HG03521 (cell line): ENCODE measurements around the gene SERINC5.

Experiments
- ATAC-seq: cut with Tn5 transposase; IDR thresholded peaks from one replicate; pipeline ENCODE4 v1.9.1; 2021; ENCODE audit warnings: mild to moderate bottlenecking, moderate library complexity; ENCODE audit not compliant: unreplicated experiment

The SERINC5 gene

DNA sequence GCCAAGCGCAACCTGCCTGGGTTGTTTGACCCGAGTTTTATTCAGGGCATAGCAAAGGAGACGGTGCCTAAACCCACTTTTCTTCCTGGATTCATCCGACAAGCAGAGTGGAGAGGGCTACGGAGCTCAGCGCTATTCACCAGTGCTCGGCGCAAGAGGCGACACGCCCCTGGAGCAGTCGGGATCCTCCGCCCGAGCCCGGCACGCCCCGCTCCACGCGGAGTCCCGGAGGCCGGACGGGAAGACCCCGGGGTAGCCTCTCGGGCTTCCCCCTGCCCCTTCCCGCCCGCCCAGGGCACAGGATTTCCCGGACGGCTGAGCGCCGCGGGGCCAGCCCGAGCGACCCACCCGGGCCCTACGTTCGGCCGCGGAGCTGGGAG lies 427 bp downstream of the SERINC5 start:
- peak; percentile 22 for ATAC-seq

DNA sequence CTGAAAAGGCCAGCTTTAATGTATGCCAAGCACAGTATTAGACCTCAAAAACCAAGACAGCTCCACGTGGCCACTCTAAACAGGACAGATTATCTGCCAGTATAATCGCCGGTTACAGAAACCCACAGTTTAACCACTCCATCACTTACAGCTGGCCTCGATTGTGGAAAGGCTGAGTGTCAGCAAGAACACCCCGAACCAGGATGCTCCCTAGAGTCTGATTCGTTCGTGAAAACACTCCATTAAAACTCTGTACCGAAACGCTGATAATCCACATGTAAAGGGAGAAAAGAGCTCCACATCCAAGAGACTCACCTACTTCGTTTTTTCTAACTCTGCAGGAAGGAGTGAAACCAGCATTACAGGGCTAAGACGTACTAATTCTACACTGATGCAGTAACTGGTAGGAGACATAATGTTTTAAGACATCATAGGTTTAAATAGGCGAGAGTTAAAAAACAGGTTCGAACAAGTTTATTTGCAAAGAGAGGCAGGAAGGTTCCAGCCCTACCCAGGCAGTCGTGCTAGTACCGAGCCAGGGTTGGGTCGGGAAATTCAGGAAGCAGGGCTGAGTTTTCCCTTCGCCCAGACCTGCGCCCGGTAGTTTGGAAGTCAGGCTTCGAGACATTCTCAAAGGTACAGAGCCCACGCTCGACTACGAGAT lies 949 bp downstream of the SERINC5 start:
- ATAC-seq = no peak

DNA sequence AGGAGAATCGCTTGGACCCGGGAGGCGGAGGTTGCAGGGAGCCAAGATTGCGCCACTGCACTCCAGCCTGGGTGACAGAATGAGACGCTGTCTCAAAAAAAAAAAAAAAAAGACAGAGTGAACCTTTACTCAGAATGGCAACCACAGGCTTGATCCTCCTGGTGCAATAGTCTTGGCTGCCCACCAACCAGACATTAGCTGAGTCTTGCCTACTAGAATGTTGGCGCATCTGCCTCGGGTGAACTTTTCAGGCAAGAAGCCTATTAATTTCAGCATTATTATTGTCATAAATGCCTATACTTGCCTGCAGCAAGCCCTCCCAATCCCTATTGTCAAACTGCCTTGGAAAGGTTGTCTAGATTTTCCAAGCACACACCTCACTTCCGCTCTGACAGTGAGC lies 4.2 kb downstream of the SERINC5 start:
- ATAC-seq = no peak

DNA sequence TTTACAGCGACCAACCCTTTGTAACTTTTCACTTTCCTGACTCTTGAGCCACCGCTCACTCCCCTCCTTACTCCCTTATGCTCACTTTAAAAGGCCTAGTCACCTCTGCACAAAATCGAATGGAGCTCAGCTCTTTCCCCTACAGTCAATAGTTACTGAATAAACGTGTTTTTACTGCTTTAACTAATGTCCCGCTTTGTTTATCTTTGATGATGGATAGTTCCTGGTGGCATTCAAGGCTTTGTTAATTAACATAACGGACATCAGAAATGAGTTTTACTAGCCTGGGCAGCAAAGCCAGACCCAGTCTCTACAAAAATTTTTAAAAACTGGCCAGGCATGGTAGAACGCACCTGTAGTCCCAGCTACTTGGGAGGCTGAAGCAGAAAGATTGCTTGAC lies 5.0 kb downstream of the SERINC5 start:
- no peak for ATAC-seq

DNA sequence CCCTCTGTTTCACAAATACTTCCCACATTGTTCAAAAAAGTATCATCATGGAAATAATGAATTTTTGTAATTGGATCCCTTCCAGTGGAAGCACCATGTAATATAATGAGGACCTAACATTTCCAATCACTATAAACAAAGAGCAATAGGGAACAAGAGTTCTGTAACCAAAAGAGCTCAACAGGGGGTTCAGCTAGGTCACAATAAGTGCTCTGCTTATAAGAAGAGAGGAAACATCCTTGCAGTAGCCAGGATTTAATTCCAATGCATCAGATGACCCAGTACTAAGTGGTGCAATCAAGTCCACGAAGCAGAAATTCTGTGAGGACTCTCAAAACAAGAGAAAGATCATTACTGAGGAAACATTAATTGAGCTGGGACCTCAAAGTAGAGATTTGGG lies 5.9 kb downstream of the SERINC5 start:
- ATAC-seq = no peak

DNA sequence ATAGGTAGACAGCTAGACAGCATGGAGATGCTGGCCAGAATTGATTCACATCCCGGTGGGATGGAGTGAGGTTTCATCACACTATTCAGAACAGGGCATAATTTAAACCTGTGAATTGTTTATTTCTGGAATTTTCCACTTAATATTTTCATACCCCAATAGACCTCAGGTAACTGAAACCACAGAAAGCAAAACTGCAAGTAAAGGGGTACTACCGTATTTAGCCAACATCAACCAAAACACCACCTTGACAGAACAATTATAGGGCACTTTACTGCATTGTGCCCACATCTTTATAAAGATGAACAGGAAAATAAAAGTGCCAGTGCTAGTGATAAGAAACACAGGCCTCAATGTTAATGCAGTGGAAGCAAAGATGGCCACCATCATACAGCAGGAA lies 7.5 kb downstream of the SERINC5 start:
- ATAC-seq = no peak

DNA sequence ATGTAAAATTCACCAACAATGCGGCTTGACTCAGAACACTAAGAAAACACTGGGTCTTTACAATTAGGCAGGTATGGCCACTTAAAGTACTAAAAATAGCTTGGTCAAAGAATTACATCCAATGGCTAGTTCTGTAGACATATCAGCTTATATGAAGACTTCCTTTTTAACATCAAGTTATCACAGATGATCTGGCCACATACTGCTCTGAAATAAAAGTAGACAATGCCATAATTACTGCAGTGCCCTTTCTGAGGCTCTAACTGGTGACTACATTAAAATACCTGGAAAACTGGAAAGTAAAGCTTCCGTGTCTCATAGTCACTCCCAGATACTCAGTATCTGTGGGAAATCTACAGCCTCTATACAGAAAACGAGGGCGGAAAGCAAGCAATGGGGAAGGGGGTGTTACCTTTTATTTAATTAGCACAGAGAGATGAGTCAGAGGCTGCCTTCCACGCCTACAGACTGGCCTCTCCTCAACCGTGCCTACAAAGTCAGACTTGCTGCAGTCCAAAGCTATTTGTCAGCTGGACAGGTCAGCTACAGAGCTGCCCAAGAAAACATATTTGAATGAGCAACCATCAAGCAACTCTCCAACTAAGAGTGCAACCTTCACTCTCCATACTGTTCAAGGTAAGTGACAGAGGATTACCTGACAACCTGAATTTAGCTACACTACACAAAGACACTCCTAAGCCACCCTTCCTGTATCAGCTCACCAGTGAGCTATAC lies 8.7 kb downstream of the SERINC5 start:
- ATAC-seq = peak; percentile 75

DNA sequence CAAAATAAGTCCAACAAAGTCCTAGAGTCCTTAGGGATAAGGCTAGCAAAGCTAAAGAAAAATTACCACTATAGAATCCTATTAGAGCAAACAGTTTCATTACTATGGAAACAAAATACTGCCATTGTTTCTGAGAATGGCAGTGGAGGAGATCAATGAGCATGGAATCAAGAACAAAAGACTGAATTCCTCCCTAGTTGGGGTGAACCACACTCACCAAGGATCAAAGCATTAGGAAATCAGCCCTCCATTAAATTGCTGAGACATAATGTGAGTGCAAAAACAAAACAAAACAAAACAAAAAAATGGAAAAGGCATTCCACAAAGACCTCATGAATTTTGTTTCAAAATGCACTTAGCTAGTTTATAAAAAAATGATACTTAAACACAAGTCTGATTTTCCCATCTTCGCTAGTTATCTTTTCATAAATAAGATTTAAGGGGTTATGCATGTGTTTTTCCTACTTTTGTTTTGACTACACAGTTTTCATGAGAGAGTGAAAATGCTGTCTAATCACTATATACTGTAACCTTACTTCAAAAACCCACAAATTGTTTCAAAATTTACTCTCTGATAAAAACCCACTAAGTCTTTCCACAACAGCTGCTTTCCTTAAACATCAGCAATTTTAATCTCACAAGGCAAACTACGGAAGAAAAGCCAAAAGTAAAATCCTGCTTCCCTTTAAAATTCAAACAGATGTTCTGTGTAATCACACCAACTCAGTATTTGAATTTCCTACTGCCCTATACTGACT lies 9.7 kb downstream of the SERINC5 start:
- ATAC-seq = no peak

DNA sequence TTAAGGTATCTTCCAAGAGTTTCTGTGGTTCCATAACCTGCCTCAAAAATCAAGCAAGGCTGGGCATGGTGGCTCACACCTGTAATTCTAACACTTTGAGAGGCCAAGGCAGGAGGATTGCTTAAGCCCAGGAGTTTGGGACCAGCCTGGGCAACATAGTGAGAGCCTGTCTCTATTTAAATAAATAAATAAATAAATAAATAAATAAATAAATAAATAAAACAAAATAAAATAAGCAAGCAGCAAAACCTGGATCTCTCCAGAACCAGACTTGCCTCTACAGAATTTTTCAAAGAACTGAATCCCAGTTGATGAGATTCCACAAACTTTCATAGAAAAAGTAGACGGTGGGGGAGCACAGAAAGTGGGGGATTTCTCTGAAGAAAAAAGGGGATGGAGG lies 12.3 kb downstream of the SERINC5 start:
- no peak for ATAC-seq

DNA sequence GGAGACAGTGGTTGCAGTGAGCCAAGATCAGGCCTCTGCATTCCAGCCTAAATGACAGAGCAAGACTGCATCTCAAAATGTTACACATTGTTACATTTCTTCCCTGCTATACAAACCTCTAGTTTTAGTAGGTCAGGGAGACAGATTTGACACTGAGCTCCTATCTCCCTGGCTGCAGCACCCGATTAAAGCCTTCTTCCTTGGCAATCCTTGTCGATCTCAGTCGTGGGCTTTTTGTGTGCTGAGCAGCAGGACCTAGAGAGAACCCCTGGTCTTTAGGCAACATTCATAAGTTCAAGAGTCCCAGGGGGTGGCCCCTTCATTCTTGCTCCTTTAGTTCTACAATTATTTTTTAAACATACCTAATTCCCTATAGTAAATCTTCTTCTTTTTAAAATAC lies 13.0 kb downstream of the SERINC5 start:
- no peak for ATAC-seq

DNA sequence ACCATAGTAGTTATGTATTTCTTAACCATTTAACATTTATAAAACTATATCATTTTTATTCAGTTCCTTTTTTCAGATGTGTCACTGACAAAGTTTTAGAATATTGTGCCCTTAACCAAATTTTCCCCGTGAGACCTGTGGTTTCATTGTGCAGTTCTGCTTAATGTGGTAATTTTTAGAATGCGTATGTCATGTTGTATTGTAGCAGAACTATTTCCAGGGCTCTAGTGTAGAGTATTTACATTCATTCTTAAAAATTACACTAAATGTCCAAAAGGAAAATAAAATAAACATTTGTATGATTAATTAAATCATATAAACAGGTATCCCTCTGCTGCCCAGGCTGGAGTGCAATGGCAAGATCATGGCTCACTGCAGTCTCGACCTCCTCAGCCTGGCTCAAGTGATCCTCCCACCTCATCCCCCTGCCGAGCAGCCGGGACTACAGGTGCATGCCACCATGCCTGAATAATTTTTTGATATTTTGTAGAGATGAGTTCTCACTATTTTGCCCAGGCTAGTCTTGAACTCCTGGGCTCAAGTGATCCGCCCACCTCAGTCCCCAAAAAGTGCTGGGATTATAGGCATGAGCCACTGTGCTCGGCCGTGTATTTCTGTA lies 15.4 kb downstream of the SERINC5 start:
- ATAC-seq = no peak

DNA sequence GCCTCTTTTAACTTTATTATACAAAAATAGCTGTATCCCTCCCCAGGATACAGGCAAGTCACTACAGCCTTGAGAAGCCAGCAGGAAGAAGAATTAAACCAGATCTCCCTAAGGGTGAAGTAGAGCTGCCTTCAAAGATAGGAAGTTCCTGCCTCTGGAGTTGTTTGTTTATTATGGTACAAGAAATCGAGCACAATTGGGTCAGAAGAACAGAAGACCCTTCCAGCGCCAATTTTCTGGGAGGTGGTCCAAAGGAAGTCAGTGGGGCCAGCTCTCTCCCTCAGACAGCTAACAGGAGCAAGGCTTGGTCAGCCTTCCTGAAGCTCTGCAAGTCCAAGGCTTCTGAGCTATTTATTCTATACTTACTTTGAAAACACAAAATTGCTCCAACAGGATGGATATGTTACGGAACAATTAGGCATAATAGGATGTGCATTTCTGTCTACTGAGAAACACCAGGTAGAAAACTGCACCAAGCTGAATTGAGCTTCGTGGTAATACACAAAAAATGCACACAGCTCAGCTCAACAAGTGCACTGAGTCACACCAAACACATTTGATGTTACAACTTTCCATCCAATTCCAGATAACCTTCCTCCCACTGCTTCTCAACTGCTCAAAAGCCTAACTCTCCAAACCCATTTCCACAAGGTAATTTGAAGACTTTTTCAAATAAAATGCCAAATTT lies 16.0 kb downstream of the SERINC5 start:
- no peak for ATAC-seq

DNA sequence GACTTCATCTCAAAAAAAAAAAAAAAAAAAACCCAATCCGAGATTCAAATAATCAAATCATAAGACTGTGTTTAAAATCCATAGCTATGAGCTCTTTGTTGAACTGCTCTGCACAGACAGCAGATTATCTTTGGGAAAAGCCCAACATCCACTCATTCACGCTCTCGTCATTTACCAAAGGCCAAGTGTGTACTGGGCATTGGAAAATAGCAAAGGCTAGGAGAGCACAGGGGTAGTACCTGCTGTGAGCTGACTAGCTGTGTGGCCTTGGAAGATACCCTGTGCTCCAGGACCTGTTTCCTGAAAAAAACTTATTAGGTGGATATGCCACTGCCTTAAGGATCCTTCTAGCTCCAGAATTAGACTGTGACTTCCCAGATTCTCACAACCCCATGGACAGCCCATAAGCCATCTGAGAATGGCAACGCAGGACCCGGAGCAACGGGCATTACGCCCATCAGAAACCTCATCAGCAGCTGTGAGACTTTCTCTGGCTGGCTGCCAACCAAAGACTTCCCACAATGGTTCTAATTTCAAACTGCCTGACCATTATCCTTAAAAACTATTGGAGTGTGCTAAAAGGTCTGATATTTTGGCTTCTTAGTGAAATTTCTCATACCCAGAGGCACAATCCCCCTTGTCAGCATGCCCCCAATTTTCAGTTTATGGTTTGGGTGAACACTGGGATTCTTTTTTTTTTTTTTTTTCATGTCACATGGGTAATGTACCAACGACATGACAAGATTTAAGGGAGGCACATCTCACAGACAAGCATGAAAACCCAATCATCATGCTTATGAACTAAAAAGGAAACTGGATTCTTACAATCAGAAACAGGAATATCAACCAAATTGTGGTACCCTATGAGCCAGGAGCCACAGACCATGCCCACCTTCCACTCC lies 16.8 kb downstream of the SERINC5 start:
- no peak for ATAC-seq

DNA sequence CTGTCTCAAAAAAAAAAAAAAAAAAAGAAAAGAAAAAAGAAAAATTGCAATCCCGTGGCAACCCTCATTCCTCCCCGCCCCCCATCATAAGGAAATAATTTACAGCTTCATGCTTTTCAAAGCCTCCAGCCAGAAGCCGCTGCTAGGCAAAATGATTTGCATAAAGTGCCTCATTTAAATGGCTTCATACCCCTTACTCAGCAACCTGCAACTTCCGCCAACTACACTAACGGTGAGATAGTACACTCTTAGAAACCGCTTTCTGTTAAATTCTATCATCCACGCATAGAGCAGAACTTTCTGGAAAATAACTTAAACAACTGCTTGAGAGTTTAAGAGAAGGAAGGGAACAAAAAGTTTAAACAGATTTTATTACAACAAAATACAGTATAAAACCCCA lies 17.8 kb downstream of the SERINC5 start:
- ATAC-seq = no peak

DNA sequence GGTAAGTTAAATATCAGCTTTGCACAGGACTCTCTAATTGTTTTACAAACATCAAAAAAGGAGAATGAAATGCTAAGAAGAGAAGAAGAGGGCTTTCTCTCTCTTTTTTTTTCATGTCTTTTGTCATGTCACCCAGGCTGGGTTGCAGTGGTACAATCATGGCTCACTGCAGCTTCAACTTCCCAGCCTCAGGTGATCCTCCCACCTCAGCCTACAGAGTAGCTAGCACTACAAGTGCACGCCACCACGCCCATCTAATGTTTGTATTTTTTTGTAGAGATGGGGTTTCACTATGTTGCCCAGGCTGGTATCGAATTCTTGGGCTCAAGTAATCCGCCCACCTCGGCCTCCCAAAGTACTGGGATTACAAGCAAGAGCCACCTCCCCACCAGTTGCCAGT lies 18.6 kb downstream of the SERINC5 start:
- no peak for ATAC-seq

DNA sequence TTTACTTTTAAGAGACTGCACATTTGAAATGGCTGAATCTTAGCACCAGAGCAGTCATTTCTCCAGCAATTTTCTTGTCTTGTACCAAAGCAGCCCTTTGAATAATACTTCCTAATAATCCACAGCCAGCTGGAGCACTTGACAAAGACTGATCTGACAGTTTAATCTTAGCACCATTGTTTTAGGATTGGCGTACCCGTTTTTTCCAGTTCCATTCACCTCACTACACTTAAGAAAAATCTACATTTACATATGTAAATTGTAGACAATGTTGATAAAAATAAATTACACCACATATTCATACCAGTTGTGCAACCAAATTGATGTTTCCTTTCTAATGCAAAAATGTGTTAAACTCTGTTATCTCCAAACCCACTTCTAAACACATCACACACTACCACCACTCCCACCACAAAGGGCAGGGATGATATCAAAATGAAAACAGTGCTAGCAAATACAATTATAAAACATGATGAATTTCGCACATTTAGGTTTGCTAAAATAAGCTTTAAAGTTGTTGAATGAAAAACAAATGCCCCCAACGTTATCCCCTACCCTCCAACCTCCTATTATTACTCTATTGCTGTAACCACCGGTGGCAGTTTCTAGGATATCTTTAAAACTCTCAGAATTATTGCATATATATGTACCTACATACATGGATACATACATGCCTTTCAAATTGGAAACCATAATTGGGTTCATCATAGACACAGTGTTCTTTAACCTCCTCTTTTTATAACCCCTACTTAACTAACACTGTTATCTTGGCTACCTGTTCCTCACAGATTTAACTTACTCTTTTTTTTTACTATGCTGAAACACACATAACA lies 21.5 kb downstream of the SERINC5 start:
- ATAC-seq = no peak

DNA sequence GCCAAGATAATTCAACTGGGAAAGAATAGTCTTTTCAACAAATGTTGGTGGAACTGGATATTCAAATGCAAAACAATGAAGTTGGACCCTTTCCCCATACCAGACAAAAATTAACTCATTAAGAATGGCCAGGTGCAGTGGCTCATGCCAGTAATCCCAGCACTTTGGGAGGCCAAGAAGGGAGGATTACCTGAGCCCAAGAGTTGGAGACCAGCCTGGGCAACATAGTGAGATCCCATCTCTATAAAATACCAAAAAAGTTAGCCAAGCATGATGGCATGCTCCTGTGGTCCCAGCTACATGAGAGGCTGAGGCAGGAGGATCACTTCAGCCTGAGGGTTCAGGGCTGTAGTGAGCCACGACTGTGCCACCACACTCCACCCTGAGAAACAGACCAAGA lies 24.2 kb downstream of the SERINC5 start:
- ATAC-seq = no peak

DNA sequence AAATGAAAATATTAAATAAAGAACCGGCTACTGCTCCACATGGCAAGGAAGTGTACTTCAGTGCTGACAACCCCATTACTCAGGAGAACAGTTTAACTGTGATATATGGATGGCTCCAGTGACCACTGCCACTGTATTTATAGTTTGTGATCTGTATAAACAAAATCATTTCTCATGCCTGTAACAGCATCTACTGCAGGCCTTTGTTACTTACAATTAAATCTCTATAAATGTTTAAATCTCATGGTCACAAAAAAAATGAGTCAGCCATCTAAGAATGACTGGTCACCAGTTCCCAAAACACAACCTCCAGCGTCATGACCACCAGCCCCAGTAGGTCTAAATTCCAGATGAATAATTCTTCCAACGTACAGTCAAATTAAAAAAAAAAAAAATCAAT lies 24.6 kb downstream of the SERINC5 start:
- ATAC-seq = no peak
